ENCODE results near the gene PPP1R14C.

PPP1R14C gene

GRCh38 chr6:150156460-150156859 is 13.6 kb downstream of the PPP1R14C start:
- peaks cover 2 to 8% of the 10 kb centered on the region in 2 donors for H3K4me1 ChIP-seq (ENCODE audit: control insufficient read depth in 2 of 2, insufficient read depth in 1 of 2, low read depth in 1 of 2, low read length in 2 of 2)
- H3K9ac ChIP-seq (ENCODE audit: low read depth, low read length, poor library complexity) = no peak overlapping the region
- no peak overlapping the region for H4K91ac ChIP-seq (ENCODE audit: low read depth, low read length, poor library complexity)
- no peak overlapping the region for H2AFZ ChIP-seq (ENCODE audit: low read length)
- no peaks in the 10 kb centered on the region for H3K79me1 ChIP-seq (ENCODE audit: low read depth, low read length)
- no peak overlapping the region for H3K4me3 ChIP-seq (ENCODE audit: low read length in 2 of 2)
- H3K4me2 ChIP-seq (ENCODE audit: insufficient read depth, low read length, poor library complexity, severe bottlenecking) = no peak overlapping the region
- no peak overlapping the region for H2BK12ac ChIP-seq (ENCODE audit: low read length)
- H3K27me3 ChIP-seq (ENCODE audit: control insufficient read depth in 3 of 3, insufficient read depth in 3 of 3, low read depth in 1 of 3, low read length in 3 of 3) = no peaks in the 10 kb centered on the region
- no peak overlapping the region for H3K4ac ChIP-seq (ENCODE audit: low read length)
- no CpG with 5 or more reads among the region's 3 CpGs for WGBS, 2 donors (ENCODE audit: extremely low coverage in 2 of 2, insufficient read length in 2 of 2, insufficient replicate concordance in 1 of 2)
- no peak overlapping the region for H3K27ac ChIP-seq (replicated peaks; ENCODE audit: low read length)
- peaks cover 0 to 1% of the 10 kb centered on the region in 2 donors for H3K9me3 ChIP-seq (replicated peaks in 1 of 2; ENCODE audit: control insufficient read depth in 2 of 2, insufficient read depth in 1 of 2, low read depth in 1 of 2, low read length in 2 of 2)
- no peak overlapping the region for H3K23ac ChIP-seq (ENCODE audit: low read depth, low read length, poor library complexity)
- no peak overlapping the region for H4K8ac ChIP-seq (ENCODE audit: low read depth, low read length)
- no peak overlapping the region for H3K18ac ChIP-seq (ENCODE audit: low read length)
- no peak overlapping the region for H2BK15ac ChIP-seq (ENCODE audit: low read length)
- H3K14ac ChIP-seq (ENCODE audit: low read length) = no peak overlapping the region
- no peak overlapping the region for H2BK120ac ChIP-seq (ENCODE audit: low read depth, low read length)
- no peak overlapping the region for H2BK5ac ChIP-seq (ENCODE audit: low read length)
- no peak for DNase-seq (ENCODE audit: low spot score)
- peaks cover 0 to under 1% of the 10 kb centered on the region in 2 donors for H3K36me3 ChIP-seq (replicated peaks in 1 of 2; ENCODE audit: control insufficient read depth in 2 of 2, insufficient read depth in 2 of 2, low read length in 2 of 2)
- no peak overlapping the region for H2AK5ac ChIP-seq (ENCODE audit: low read depth, low read length)

GRCh38 chr6:150157081-150157480 is 14.2 kb downstream of the PPP1R14C start:
- Histone ChIP-seq H3K4me1 (ENCODE audit: control insufficient read depth in 2 of 2, insufficient read depth in 1 of 2, low read depth in 1 of 2, low read length in 2 of 2) (peaks cover 2 to 8% of the 10 kb centered on the region in 2 donors), H3K4me3 (ENCODE audit: low read length in 2 of 2) (no peak overlapping the region), H2BK15ac (ENCODE audit: low read length) (no peak overlapping the region), H3K14ac (ENCODE audit: low read length) (no peak overlapping the region), H3K27ac (replicated peaks; ENCODE audit: low read length) (no peak overlapping the region), H4K8ac (ENCODE audit: low read depth, low read length) (no peak overlapping the region), H3K79me1 (ENCODE audit: low read depth, low read length) (no peaks in the 10 kb centered on the region), H4K91ac (ENCODE audit: low read depth, low read length, poor library complexity) (no peak overlapping the region), H2BK120ac (ENCODE audit: low read depth, low read length) (no peak overlapping the region), H3K4ac (ENCODE audit: low read length) (no peak overlapping the region), H2AK5ac (ENCODE audit: low read depth, low read length) (no peak overlapping the region), H3K27me3 (ENCODE audit: control insufficient read depth in 3 of 3, insufficient read depth in 3 of 3, low read depth in 1 of 3, low read length in 3 of 3) (no peaks in the 10 kb centered on the region), H3K9me3 (replicated peaks in 1 of 2; ENCODE audit: control insufficient read depth in 2 of 2, insufficient read depth in 1 of 2, low read depth in 1 of 2, low read length in 2 of 2) (peaks cover 0 to 1% of the 10 kb centered on the region in 2 donors), H3K4me2 (ENCODE audit: insufficient read depth, low read length, poor library complexity, severe bottlenecking) (no peak overlapping the region), H3K23ac (ENCODE audit: low read depth, low read length, poor library complexity) (no peak overlapping the region), H3K36me3 (replicated peaks in 1 of 2; ENCODE audit: control insufficient read depth in 2 of 2, insufficient read depth in 2 of 2, low read length in 2 of 2) (no peaks in the 10 kb centered on the region), H2AFZ (ENCODE audit: low read length) (no peak overlapping the region), H2BK12ac (ENCODE audit: low read length) (no peak overlapping the region), H2BK5ac (ENCODE audit: low read length) (no peak overlapping the region), H3K9ac (ENCODE audit: low read depth, low read length, poor library complexity) (no peak overlapping the region), H3K18ac (ENCODE audit: low read length) (no peak overlapping the region)
- no peak for DNase-seq (ENCODE audit: low spot score)
- WGBS, 2 donors (ENCODE audit: extremely low coverage in 2 of 2, insufficient read length in 2 of 2, insufficient replicate concordance in 1 of 2) = no CpG with 5 or more reads among the region's 1 CpG

GRCh38 chr6:150159757-150160156 is 16.9 kb downstream of the PPP1R14C start:
- no peak overlapping the region for H2AFZ ChIP-seq (ENCODE audit: low read length)
- no peaks in the 10 kb centered on the region for H3K36me3 ChIP-seq (replicated peaks in 1 of 2; ENCODE audit: control insufficient read depth in 2 of 2, insufficient read depth in 2 of 2, low read length in 2 of 2)
- H3K79me1 ChIP-seq (ENCODE audit: low read depth, low read length) = no peaks in the 10 kb centered on the region
- H3K14ac ChIP-seq (ENCODE audit: low read length) = no peak overlapping the region
- H3K18ac ChIP-seq (ENCODE audit: low read length) = no peak overlapping the region
- no peak overlapping the region for H2BK5ac ChIP-seq (ENCODE audit: low read length)
- no peak overlapping the region for H2BK120ac ChIP-seq (ENCODE audit: low read depth, low read length)
- no peak overlapping the region for H3K4me2 ChIP-seq (ENCODE audit: insufficient read depth, low read length, poor library complexity, severe bottlenecking)
- H2BK12ac ChIP-seq (ENCODE audit: low read length) = no peak overlapping the region
- H3K27me3 ChIP-seq (ENCODE audit: control insufficient read depth in 3 of 3, insufficient read depth in 3 of 3, low read depth in 1 of 3, low read length in 3 of 3) = no peaks in the 10 kb centered on the region
- H4K8ac ChIP-seq (ENCODE audit: low read depth, low read length) = no peak overlapping the region
- no peak overlapping the region for H2BK15ac ChIP-seq (ENCODE audit: low read length)
- no peak overlapping the region for H3K4ac ChIP-seq (ENCODE audit: low read length)
- no peak overlapping the region for H3K27ac ChIP-seq (replicated peaks; ENCODE audit: low read length)
- WGBS, 2 donors (ENCODE audit: extremely low coverage in 2 of 2, insufficient read length in 2 of 2, insufficient replicate concordance in 1 of 2) = no CpG with 5 or more reads among the region's 4 CpGs
- H3K4me3 ChIP-seq (ENCODE audit: low read length in 2 of 2) = no peak overlapping the region
- H3K23ac ChIP-seq (ENCODE audit: low read depth, low read length, poor library complexity) = no peak overlapping the region
- H3K9me3 ChIP-seq (replicated peaks in 1 of 2; ENCODE audit: control insufficient read depth in 2 of 2, insufficient read depth in 1 of 2, low read depth in 1 of 2, low read length in 2 of 2) = peaks cover 1 to 11% of the 10 kb centered on the region in 2 donors
- no peak overlapping the region for H4K91ac ChIP-seq (ENCODE audit: low read depth, low read length, poor library complexity)
- H2AK5ac ChIP-seq (ENCODE audit: low read depth, low read length) = no peak overlapping the region
- no peaks in the 10 kb centered on the region for H3K4me1 ChIP-seq (ENCODE audit: control insufficient read depth in 2 of 2, insufficient read depth in 1 of 2, low read depth in 1 of 2, low read length in 2 of 2)
- H3K9ac ChIP-seq (ENCODE audit: low read depth, low read length, poor library complexity) = no peak overlapping the region
- DNase-seq (ENCODE audit: low spot score) = no peak

- no peaks in the 10 kb centered on the region for H3K79me1 ChIP-seq (ENCODE audit: low read depth, low read length)
- no peaks in the 10 kb centered on the region for H3K4me1 ChIP-seq (ENCODE audit: control insufficient read depth in 2 of 2, insufficient read depth in 1 of 2, low read depth in 1 of 2, low read length in 2 of 2)
- H2BK5ac ChIP-seq (ENCODE audit: low read length) = no peak overlapping the region
- H3K23ac ChIP-seq (ENCODE audit: low read depth, low read length, poor library complexity) = no peak overlapping the region
- H2BK120ac ChIP-seq (ENCODE audit: low read depth, low read length) = no peak overlapping the region
- WGBS, 2 donors (ENCODE audit: extremely low coverage in 2 of 2, insufficient read length in 2 of 2, insufficient replicate concordance in 1 of 2) = no CpG with 5 or more reads among the region's 3 CpGs
- H3K9me3 ChIP-seq (replicated peaks in 1 of 2; ENCODE audit: control insufficient read depth in 2 of 2, insufficient read depth in 1 of 2, low read depth in 1 of 2, low read length in 2 of 2) = peaks cover 0 to 11% of the 10 kb centered on the region in 2 donors
- H3K27ac ChIP-seq (replicated peaks; ENCODE audit: low read length) = no peak overlapping the region
- H2AFZ ChIP-seq (ENCODE audit: low read length) = no peak overlapping the region
- H4K91ac ChIP-seq (ENCODE audit: low read depth, low read length, poor library complexity) = no peak overlapping the region
- H3K4me3 ChIP-seq (ENCODE audit: low read length in 2 of 2) = no peak overlapping the region
- no peaks in the 10 kb centered on the region for H3K27me3 ChIP-seq (ENCODE audit: control insufficient read depth in 3 of 3, insufficient read depth in 3 of 3, low read depth in 1 of 3, low read length in 3 of 3)
- DNase-seq (ENCODE audit: low spot score) = no peak
- no peak overlapping the region for H3K18ac ChIP-seq (ENCODE audit: low read length)
- no peak overlapping the region for H2BK15ac ChIP-seq (ENCODE audit: low read length)
- no peak overlapping the region for H2BK12ac ChIP-seq (ENCODE audit: low read length)
- H3K36me3 ChIP-seq (replicated peaks in 1 of 2; ENCODE audit: control insufficient read depth in 2 of 2, insufficient read depth in 2 of 2, low read length in 2 of 2) = no peaks in the 10 kb centered on the region
- no peak overlapping the region for H2AK5ac ChIP-seq (ENCODE audit: low read depth, low read length)
- no peak overlapping the region for H3K9ac ChIP-seq (ENCODE audit: low read depth, low read length, poor library complexity)
- H4K8ac ChIP-seq (ENCODE audit: low read depth, low read length) = no peak overlapping the region
- no peak overlapping the region for H3K4ac ChIP-seq (ENCODE audit: low read length)
- no peak overlapping the region for H3K14ac ChIP-seq (ENCODE audit: low read length)
- H3K4me2 ChIP-seq (ENCODE audit: insufficient read depth, low read length, poor library complexity, severe bottlenecking) = no peak overlapping the region
Observed at GRCh38 chr6:150163970-150164369, 21.1 kb downstream of the PPP1R14C start.
